K562 (cell line): ENCODE data around the gene LRIT1. TPM values are rescaled to one million over a fixed set of nuclear protein-coding genes. Genes with fewer than 3 reads are reported as not detected.
A peak's percentile ranks its signal among the peaks of the same experiment; 100 is the strongest.

Source experiments
- MAZ ChIP-seq, 2 experiments: fragments of 450-650 bp in 1 of 2; sonication (generic) in 1 of 2; formaldehyde crosslinking; IDR thresholded peaks in 1 of 2; conservative IDR thresholded peaks in 1 of 2; 2 replicates each; pipeline versions ENCODE4 v1.4.0 to v1.5.0; 2020; ENCODE audit warnings: mild to moderate bottlenecking in 1 of 2, missing genetic modification reagents in 1 of 2
- PATZ1 ChIP-seq: fragments of 250-450 bp; sonication (Bioruptor Pico); IDR thresholded peaks from 2 replicates; pipeline ENCODE4 v1.5.0; 2020; ENCODE audit warnings: mild to moderate bottlenecking, borderline replicate concordance
- RUNX1 ChIP-seq: sonication (generic); IDR thresholded peaks from 2 replicates; pipeline ENCODE4 v1.6.1; 2016; ENCODE audit warnings: antibody characterized with exemption, low read depth
- STAT5A ChIP-seq: IDR thresholded peaks from 2 replicates; pipeline ENCODE4 v1.6.1; 2012; ENCODE audit warnings: low read length, inconsistent platforms, borderline replicate concordance
- TEAD4 ChIP-seq, 2 experiments: sonication (generic) in 1 of 2; formaldehyde crosslinking in 1 of 2; IDR thresholded peaks; 2 replicates each; pipeline versions ENCODE4 v1.6.1 to v1.8.0; 2012 to 2022; ENCODE audit warnings: borderline replicate concordance in 1 of 2, inconsistent platforms in 1 of 2, low read length in 1 of 2, mild to moderate bottlenecking in 1 of 2, missing genetic modification reagents in 1 of 2
- ZC3H11A ChIP-seq: IDR thresholded peaks from 2 replicates; pipeline ENCODE4 v1.6.1; 2012; ENCODE audit warnings: low read depth, low read length, improper control_type of control experiment
- ZNF121 ChIP-seq: sonication (generic); formaldehyde crosslinking; conservative IDR thresholded peaks from 2 replicates; pipeline ENCODE4 v1.8.0; 2022; ENCODE audit warnings: missing genetic modification reagents
- ZNF609 ChIP-seq: sonication (generic); formaldehyde crosslinking; IDR thresholded peaks from 2 replicates; pipeline ENCODE4 v1.8.1; 2023; ENCODE audit warnings: missing genetic modification reagents, mild to moderate bottlenecking, borderline replicate concordance
- polyA plus RNA-seq, 8 experiments: library from polyadenylated mRNA; depleted of rRNA in 4 of 8; stranded (reverse) in 5 of 8; unstranded in 3 of 8; fragments of >200 nt; fragmentation: Nextera tagmentation in 2 of 8; fragmentation: Illumina TruSeq in 1 of 8; extraction: Ambion mirVana in 2 of 8; extraction: Trizol in 1 of 8; gene quantifications; 2 replicates each; pipeline versions ENCODE4 v1.2.1 to v1.2.3, GENCODE V29; 2011 to 2014; ENCODE audit warnings: inconsistent platforms in 1 of 8, missing spikeins in 1 of 8
- total RNA-seq, 7 experiments: library from RNA; depleted of rRNA in 6 of 7; stranded (reverse); fragments of >200 nt in 6 of 7; fragmentation: Illumina TruSeq in 2 of 7; extraction: Trizol in 2 of 7; gene quantifications; 2 replicates each; pipeline versions ENCODE4 v1.2.1 to v1.2.3, GENCODE V29; 2011 to 2021; ENCODE audit warnings: low replicate concordance in 1 of 7
- TF ChIP-seq, protein P1 (sequence below): fragments of 150-350 bp; conservative IDR thresholded peaks from 2 replicates; pipeline ENCODE4 v1.6.1; 2014; ENCODE audit warnings: low read length
- TF ChIP-seq, protein P2 (sequence below): fragments of 450-650 bp; formaldehyde crosslinking; IDR thresholded peaks from 2 replicates; pipeline ENCODE4 v1.4.0; 2020; ENCODE audit warnings: mild to moderate bottlenecking, moderate library complexity

LRIT1 gene
- total and polyA plus RNA-seq, 9 of the 15 experiments (the other 6 are each of a cell fraction or from before 2014, with no cell fraction given) = not detected

DNA sequence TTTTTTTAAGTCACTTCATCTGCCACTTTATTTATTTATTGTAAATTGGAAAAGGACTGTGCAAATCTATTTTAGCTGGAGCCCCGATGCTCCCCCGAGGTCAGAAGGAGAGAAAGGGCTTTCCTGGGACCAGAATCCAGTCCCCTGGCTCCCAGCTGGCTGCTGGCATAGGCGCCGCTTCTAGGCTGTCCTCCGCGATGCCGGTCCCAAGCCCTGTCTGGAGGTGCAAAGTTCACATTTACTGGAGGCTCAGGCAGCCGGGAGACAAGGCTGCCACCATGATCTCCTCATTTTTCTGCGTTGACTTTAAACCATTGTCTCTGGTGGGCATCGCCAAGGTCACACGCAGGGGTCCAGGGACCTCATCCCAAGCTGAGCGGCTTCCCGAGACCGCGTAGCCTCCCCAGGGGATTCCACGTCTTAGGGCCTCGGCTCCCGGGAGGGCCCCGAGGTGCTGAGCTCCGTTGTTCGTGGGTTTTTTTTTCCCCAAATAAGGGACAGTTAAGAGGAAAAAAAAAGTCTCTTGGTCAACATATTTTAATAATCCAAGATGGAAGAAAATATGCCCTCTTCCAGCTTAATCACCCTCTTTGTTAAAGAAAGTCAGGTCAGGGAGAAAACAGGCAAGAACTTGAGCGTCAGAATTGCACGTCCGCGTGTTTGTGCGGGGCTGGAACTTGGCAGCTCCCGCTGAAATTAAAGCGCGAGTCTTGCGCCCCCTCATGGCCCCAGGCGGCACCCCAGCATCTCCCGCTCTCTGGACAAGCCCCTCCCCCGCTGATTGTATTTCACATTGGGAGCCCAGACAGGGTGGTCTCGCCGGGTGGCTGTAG, 15.4 kb upstream of the LRIT1 start (continued):
- TF ChIP-seq PATZ1 (CRISPR knock-in tag) = no peak
- TF ChIP-seq, protein P1, sequence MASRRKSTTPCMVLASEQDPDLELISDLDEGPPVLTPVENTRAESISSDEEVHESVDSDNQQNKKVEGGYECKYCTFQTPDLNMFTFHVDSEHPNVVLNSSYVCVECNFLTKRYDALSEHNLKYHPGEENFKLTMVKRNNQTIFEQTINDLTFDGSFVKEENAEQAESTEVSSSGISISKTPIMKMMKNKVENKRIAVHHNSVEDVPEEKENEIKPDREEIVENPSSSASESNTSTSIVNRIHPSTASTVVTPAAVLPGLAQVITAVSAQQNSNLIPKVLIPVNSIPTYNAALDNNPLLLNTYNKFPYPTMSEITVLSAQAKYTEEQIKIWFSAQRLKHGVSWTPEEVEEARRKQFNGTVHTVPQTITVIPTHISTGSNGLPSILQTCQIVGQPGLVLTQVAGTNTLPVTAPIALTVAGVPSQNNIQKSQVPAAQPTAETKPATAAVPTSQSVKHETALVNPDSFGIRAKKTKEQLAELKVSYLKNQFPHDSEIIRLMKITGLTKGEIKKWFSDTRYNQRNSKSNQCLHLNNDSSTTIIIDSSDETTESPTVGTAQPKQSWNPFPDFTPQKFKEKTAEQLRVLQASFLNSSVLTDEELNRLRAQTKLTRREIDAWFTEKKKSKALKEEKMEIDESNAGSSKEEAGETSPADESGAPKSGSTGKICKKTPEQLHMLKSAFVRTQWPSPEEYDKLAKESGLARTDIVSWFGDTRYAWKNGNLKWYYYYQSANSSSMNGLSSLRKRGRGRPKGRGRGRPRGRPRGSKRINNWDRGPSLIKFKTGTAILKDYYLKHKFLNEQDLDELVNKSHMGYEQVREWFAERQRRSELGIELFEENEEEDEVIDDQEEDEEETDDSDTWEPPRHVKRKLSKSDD = no peak
- no peak for TF ChIP-seq ZC3H11A
- TF ChIP-seq ZNF121 (CRISPR knock-in tag) = no peak
- no peak for TF ChIP-seq RUNX1
- no peak; the same call in 1 of the 2 replicates for TF ChIP-seq TEAD4 (IDR thresholded peaks at IDR 0.05; ENCODE audit: low read length)
- peak; percentile 79; the same call in 1 of the 2 replicates for TF ChIP-seq TEAD4 (CRISPR knock-in tag; IDR thresholded peaks at IDR 0.05; ENCODE audit: borderline replicate concordance)
- TF ChIP-seq ZNF609 = no peak
- peak in 1 of 2 experiments; percentile 84; a peak in 3 of 4 replicates for TF ChIP-seq MAZ (CRISPR knock-in tag; conservative IDR thresholded peaks at IDR 0.05 in 1 of 2, IDR thresholded peaks at IDR 0.05 in 1 of 2)
- no peak for TF ChIP-seq STAT5A
- TF ChIP-seq, protein P2, sequence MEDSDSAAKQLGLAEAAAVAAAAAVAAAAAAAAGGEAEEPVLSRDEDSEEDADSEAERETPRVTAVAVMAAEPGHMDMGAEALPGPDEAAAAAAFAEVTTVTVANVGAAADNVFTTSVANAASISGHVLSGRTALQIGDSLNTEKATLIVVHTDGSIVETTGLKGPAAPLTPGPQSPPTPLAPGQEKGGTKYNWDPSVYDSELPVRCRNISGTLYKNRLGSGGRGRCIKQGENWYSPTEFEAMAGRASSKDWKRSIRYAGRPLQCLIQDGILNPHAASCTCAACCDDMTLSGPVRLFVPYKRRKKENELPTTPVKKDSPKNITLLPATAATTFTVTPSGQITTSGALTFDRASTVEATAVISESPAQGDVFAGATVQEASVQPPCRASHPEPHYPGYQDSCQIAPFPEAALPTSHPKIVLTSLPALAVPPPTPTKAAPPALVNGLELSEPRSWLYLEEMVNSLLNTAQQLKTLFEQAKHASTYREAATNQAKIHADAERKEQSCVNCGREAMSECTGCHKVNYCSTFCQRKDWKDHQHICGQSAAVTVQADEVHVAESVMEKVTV (CRISPR knock-in tag) = no peak
